ENCODE results near the gene C1orf167. TPM values are rescaled to one million over a fixed set of nuclear protein-coding genes. Genes with fewer than 3 reads are reported as not detected.

The C1orf167 gene
- total and polyA plus RNA-seq, 2 donors from 2014 or later: 1.9 to 4.2 TPM

- no peak for FAIRE-seq
- peak in 1 of 5 donors; percentile 36 for DNase-seq
- Histone ChIP-seq H3K4me1 (ENCODE audit: control insufficient read depth in 2 of 3, insufficient read depth in 2 of 3, low read depth in 1 of 3, low read length in 3 of 3) (peaks cover 0 to 3% (median 0%) of the 10 kb centered on the region in 3 donors), H3K9me3 (ENCODE audit: control insufficient read depth in 2 of 3, insufficient read depth in 1 of 3, low read length in 3 of 3) (no peaks in the 10 kb centered on the region), H3K36me3 (ENCODE audit: control insufficient read depth in 2 of 3, insufficient read depth in 3 of 3, low read length in 3 of 3) (no peaks in the 10 kb centered on the region), H3K9ac (ENCODE audit: low read length in 3 of 3) (no peak overlapping the region), H3K4me3 (ENCODE audit: low read length in 3 of 3) (no peak overlapping the region), H3K27ac (ENCODE audit: low read depth in 2 of 2, low read length in 2 of 2) (no peak overlapping the region), H3K27me3 (ENCODE audit: control insufficient read depth, insufficient read depth, low read length) (no peaks in the 10 kb centered on the region)
- intact Hi-C loops (cut with DNase I): no loop called here
- no peak for TF ChIP-seq CTCF (IDR thresholded peaks at IDR 0.05; ENCODE audit: borderline replicate concordance, extremely low read depth, insufficient read depth)
Measured at GRCh38 chr1:11764519-11764918, 2.5 kb downstream of the C1orf167 start.

GRCh38 chr1:11765661-11766428, 3.9 kb downstream of the C1orf167 start:
- FAIRE-seq: no peak

GRCh38 chr1:11766429-11766776, 4.4 kb downstream of the C1orf167 start:
- Histone ChIP-seq H3K9me3 (ENCODE audit: control insufficient read depth in 2 of 3, insufficient read depth in 1 of 3, low read length in 3 of 3) (no peaks in the 10 kb centered on the region), H3K36me3 (ENCODE audit: control insufficient read depth in 2 of 3, insufficient read depth in 3 of 3, low read length in 3 of 3) (no peaks in the 10 kb centered on the region), H3K4me1 (ENCODE audit: control insufficient read depth in 2 of 3, insufficient read depth in 2 of 3, low read depth in 1 of 3, low read length in 3 of 3) (peaks cover 0 to 3% (median 0%) of the 10 kb centered on the region in 3 donors), H3K27me3 (ENCODE audit: control insufficient read depth, insufficient read depth, low read length) (no peaks in the 10 kb centered on the region), H3K27ac (ENCODE audit: low read depth in 2 of 2, low read length in 2 of 2) (no peak overlapping the region), H3K9ac (ENCODE audit: low read length in 3 of 3) (no peak overlapping the region), H3K4me3 (ENCODE audit: low read length in 3 of 3) (no peak overlapping the region)
- intact Hi-C loops (cut with DNase I): no loop called here
- TF ChIP-seq CTCF (IDR thresholded peaks at IDR 0.05; ENCODE audit: borderline replicate concordance, extremely low read depth, insufficient read depth): no peak
- DNase-seq (no peak), FAIRE-seq (no peak)

More at GRCh38 chr1:11765661-11766428, 3.9 kb downstream of the C1orf167 start:
- Histone ChIP-seq H3K9me3 (ENCODE audit: control insufficient read depth in 2 of 3, insufficient read depth in 1 of 3, low read length in 3 of 3) (no peaks in the 10 kb centered on the region), H3K27ac (ENCODE audit: low read depth in 2 of 2, low read length in 2 of 2) (no peak overlapping the region), H3K4me1 (ENCODE audit: control insufficient read depth in 2 of 3, insufficient read depth in 2 of 3, low read depth in 1 of 3, low read length in 3 of 3) (peaks cover 0 to 3% (median 0%) of the 10 kb centered on the region in 3 donors), H3K36me3 (ENCODE audit: control insufficient read depth in 2 of 3, insufficient read depth in 3 of 3, low read length in 3 of 3) (no peaks in the 10 kb centered on the region), H3K9ac (ENCODE audit: low read length in 3 of 3) (no peak overlapping the region), H3K27me3 (ENCODE audit: control insufficient read depth, insufficient read depth, low read length) (no peaks in the 10 kb centered on the region), H3K4me3 (ENCODE audit: low read length in 3 of 3) (no peak overlapping the region)
- TF ChIP-seq CTCF (IDR thresholded peaks at IDR 0.05; ENCODE audit: borderline replicate concordance, extremely low read depth, insufficient read depth): no peak
- no peak for DNase-seq
- intact Hi-C loops (cut with DNase I): no loop called here
